Measurements from ENCODE around the gene DMP1. TPM values are rescaled to one million over a fixed set of nuclear protein-coding genes. Genes with fewer than 3 reads are reported as not detected.

Gene DMP1
- total RNA-seq, 1 experiment from 2014 or later = not detected

GRCh38 chr4:87620086-87620485, 30.0 kb upstream of the DMP1 start:
- H3K27me3 ChIP-seq (ENCODE audit: insufficient read depth, low read length) = peaks cover 42% of the 10 kb centered on the region
- H3K4me1 ChIP-seq (ENCODE audit: control insufficient read depth in 1 of 2, insufficient read depth in 2 of 2, low read length in 2 of 2) = no peaks in the 10 kb centered on the region
- RAD21 ChIA-PET (ENCODE audit: low non-redundant PET in 1 of 2, low total read pairs in 2 of 2, uncharacterized antibody in 2 of 2, unreplicated experiment in 2 of 2) = no interaction called here
- no peak overlapping the region for H2AFZ ChIP-seq (ENCODE audit: low read depth, low read length, poor library complexity, severe bottlenecking)
- ATAC-seq = no peak
- BruUV-seq (replicated peaks) = no TSS peak
- H3K4me3 ChIP-seq (replicated peaks in 1 of 2; ENCODE audit: low read depth in 1 of 2, low read length in 2 of 2) = no peak overlapping the region
- CTCF ChIA-PET = no interaction called here
- no peak overlapping the region for H3K27ac ChIP-seq (ENCODE audit: low read depth, low read length)
- POLR2A ChIA-PET = no interaction called here
- no peaks in the 10 kb centered on the region for H3K9me2 ChIP-seq (ENCODE audit: insufficient read depth)
- H3K4me2 ChIP-seq (ENCODE audit: low read length) = no peak overlapping the region
- TF ChIP-seq POLR2A (IDR thresholded peaks at IDR 0.05; ENCODE audit: borderline replicate concordance, extremely low read depth, insufficient read depth, insufficient read length) = no peak
- TF ChIP-seq MAX (IDR thresholded peaks at IDR 0.05) = no peak
- no peak for TF ChIP-seq SP1 (IDR thresholded peaks at IDR 0.05; ENCODE audit: low read depth)
- no peak for TF ChIP-seq ZNF274 (IDR thresholded peaks at IDR 0.05; ENCODE audit: low read depth, low read length)
- no peak for TF ChIP-seq FOSL1 (IDR thresholded peaks at IDR 0.05; ENCODE audit: low read depth)
- TF ChIP-seq ATF3 (IDR thresholded peaks at IDR 0.05) = no peak
- no peak for TF ChIP-seq ELF1 (IDR thresholded peaks at IDR 0.05; ENCODE audit: borderline replicate concordance, low read depth)
- TF ChIP-seq RAD21 (IDR thresholded peaks at IDR 0.05; ENCODE audit: low read depth) = no peak
- TF ChIP-seq ZFX (IDR thresholded peaks at IDR 0.05) = no peak
- TF ChIP-seq EGR1 (IDR thresholded peaks at IDR 0.05; ENCODE audit: low read depth) = no peak
- TF ChIP-seq EZH2 (IDR thresholded peaks at IDR 0.05) = no peak
- no peak for TF ChIP-seq CBX3 (IDR thresholded peaks at IDR 0.05; ENCODE audit: low read depth)
- no peak for DNase-seq (ENCODE audit: low read depth, low spot score)
- H3K9me3 ChIP-seq (ENCODE audit: control insufficient read depth in 1 of 2, insufficient read depth in 1 of 2, low read depth in 1 of 2, low read length in 2 of 2) = no peaks in the 10 kb centered on the region
- no peak overlapping the region for H3K9ac ChIP-seq (ENCODE audit: low read length)
- H3K36me3 ChIP-seq (ENCODE audit: control insufficient read depth in 1 of 2, insufficient read depth in 2 of 2, low read length in 2 of 2) = no peaks in the 10 kb centered on the region
- no peaks in the 10 kb centered on the region for H3K79me2 ChIP-seq (ENCODE audit: insufficient read depth, low read length)
- no peaks in the 10 kb centered on the region for H4K20me1 ChIP-seq (ENCODE audit: insufficient read depth)
- intact Hi-C loops (cut with micrococcal nuclease) = no loop called here

GRCh38 chr4:87620491-87620890, 29.6 kb upstream of the DMP1 start:
- Histone ChIP-seq H3K9ac (ENCODE audit: low read length) (no peak overlapping the region), H3K4me3 (replicated peaks in 1 of 2; ENCODE audit: low read depth in 1 of 2, low read length in 2 of 2) (no peak overlapping the region), H3K4me1 (ENCODE audit: control insufficient read depth in 1 of 2, insufficient read depth in 2 of 2, low read length in 2 of 2) (no peaks in the 10 kb centered on the region), H3K27ac (ENCODE audit: low read depth, low read length) (no peak overlapping the region), H3K36me3 (ENCODE audit: control insufficient read depth in 1 of 2, insufficient read depth in 2 of 2, low read length in 2 of 2) (no peaks in the 10 kb centered on the region), H3K79me2 (ENCODE audit: insufficient read depth, low read length) (no peaks in the 10 kb centered on the region), H4K20me1 (ENCODE audit: insufficient read depth) (no peaks in the 10 kb centered on the region), H2AFZ (ENCODE audit: low read depth, low read length, poor library complexity, severe bottlenecking) (no peak overlapping the region), H3K9me3 (ENCODE audit: control insufficient read depth in 1 of 2, insufficient read depth in 1 of 2, low read depth in 1 of 2, low read length in 2 of 2) (no peaks in the 10 kb centered on the region), H3K9me2 (ENCODE audit: insufficient read depth) (no peaks in the 10 kb centered on the region), H3K4me2 (ENCODE audit: low read length) (no peak overlapping the region), H3K27me3 (ENCODE audit: insufficient read depth, low read length) (peaks cover 42% of the 10 kb centered on the region)
- intact Hi-C loops (cut with micrococcal nuclease) = no loop called here
- BruUV-seq (replicated peaks) = no TSS peak
- DNase-seq (ENCODE audit: low read depth, low spot score) = no peak
- CTCF ChIA-PET = no interaction called here
- no peak for ATAC-seq
- RAD21 ChIA-PET (ENCODE audit: low non-redundant PET in 1 of 2, low total read pairs in 2 of 2, uncharacterized antibody in 2 of 2, unreplicated experiment in 2 of 2) = no interaction called here
- POLR2A ChIA-PET = no interaction called here
- TF ChIP-seq CBX3 (IDR thresholded peaks at IDR 0.05; ENCODE audit: low read depth) (no peak), RAD21 (IDR thresholded peaks at IDR 0.05; ENCODE audit: low read depth) (no peak), SRF (IDR thresholded peaks at IDR 0.05; ENCODE audit: low read depth) (no peak), EZH2phosphoT487 (IDR thresholded peaks at IDR 0.05; ENCODE audit: borderline replicate concordance) (no peak), FOSL1 (IDR thresholded peaks at IDR 0.05; ENCODE audit: low read depth) (no peak), TCF7L2 (IDR thresholded peaks at IDR 0.05; ENCODE audit: borderline replicate concordance, extremely low read depth, insufficient read depth, insufficient read length) (no peak), ELF1 (IDR thresholded peaks at IDR 0.05; ENCODE audit: borderline replicate concordance, low read depth) (no peak), EGR1 (IDR thresholded peaks at IDR 0.05; ENCODE audit: low read depth) (no peak), REST (IDR thresholded peaks at IDR 0.05; ENCODE audit: low read depth) (no peak), ATF3 (IDR thresholded peaks at IDR 0.05) (no peak), MAX (IDR thresholded peaks at IDR 0.05) (no peak)
